ENCODE results near the gene CYP2C8.

DNA sequence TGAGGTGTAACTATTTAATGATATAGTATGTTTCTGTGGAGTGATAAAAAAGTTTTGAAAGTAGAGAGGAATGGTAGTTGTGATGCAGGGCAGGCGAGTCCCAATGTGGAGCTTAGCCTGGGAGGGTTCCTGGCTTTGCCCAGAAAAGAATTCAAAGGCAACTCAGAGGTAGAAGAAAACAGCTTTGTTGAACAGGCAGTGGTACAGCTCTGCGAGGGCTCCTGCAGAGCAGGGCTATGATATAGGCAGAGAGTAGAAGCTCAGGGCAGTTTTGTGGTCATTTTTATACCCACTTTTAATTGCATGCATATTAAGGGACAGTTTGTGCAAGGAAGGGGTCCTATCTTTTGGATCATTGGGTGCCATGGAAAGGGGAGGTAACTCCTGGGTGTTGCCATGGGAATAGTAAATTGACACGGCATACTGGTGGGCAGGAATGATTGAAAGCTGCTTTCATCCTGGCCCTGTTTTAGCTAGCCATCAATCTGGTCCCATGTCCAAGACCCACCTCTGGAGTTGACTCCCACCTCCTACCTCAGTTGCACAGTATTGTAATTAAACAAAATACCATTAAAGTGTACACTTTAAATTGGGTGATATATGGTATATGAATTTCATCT is 12.4 kb downstream of the CYP2C8 start:
- TF ChIP-seq CTCF (IDR thresholded peaks at IDR 0.05; ENCODE audit: low read depth, low read length) = no peak
- TF ChIP-seq POLR2A (IDR thresholded peaks at IDR 0.05; ENCODE audit: extremely low read depth, insufficient read length) = no peak
- TF ChIP-seq, protein P1, sequence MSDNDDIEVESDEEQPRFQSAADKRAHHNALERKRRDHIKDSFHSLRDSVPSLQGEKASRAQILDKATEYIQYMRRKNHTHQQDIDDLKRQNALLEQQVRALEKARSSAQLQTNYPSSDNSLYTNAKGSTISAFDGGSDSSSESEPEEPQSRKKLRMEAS (IDR thresholded peaks at IDR 0.05; ENCODE audit: low read depth, low read length) = no peak
